Panc1 (cell line): ENCODE results near the gene TCF15. TPM values are rescaled to one million over a fixed set of nuclear protein-coding genes. Genes with fewer than 3 reads are reported as not detected.

ENCODE experiments used
- ATAC-seq: fragments of 200-7000 bp; cut with Tn5 transposase; 2 replicates; pipeline ENCODE4 v1.9.1; 2020; ENCODE audit warnings: mild to moderate bottlenecking, moderate library complexity
- BruUV-seq: library from RNA; stranded (reverse); fragments of 400-500 nt; replicated peaks from 2 replicates; lab custom pipeline; 2021; lab: Mats Ljungman, UMichigan
- CTCF ChIA-PET: fragments of 300-600 bp; sonication (Branson Sonifier 250); formaldehyde crosslinking; loops from one replicate; lab custom pipeline; 2022; ENCODE audit warnings: antibody characterized with exemption; lab: Charles Lee
- POLR2A ChIA-PET: fragments of 300-600 bp; sonication (Branson Sonifier 250); formaldehyde crosslinking; loops from one replicate; lab custom pipeline; 2022; ENCODE audit warnings: antibody characterized with exemption; lab: Charles Lee
- DNase-seq: peaks from one replicate; pipeline ENCODE4 v3.0.0-alpha.2; 2010; ENCODE audit warnings: low read depth, low spot score
- H3K27ac ChIP-seq: 2 replicates; pipeline ENCODE4 v1.5.1; 2011; ENCODE audit warnings: mild to moderate bottlenecking, low read length, inconsistent platforms
- H3K27me3 ChIP-seq: fragments of 200-500 bp; sonication (Bioruptor generic); 2 replicates; pipeline ENCODE4 v1.6.0; 2014; ENCODE audit warnings: low read length, inconsistent platforms; ENCODE audit not compliant: control insufficient read depth, insufficient read depth
- H3K36me3 ChIP-seq: fragments of 200-500 bp; sonication (Bioruptor generic); 2 replicates; pipeline ENCODE4 v1.5.1; 2014; ENCODE audit warnings: inconsistent platforms, mild to moderate bottlenecking, low read length, moderate library complexity; ENCODE audit not compliant: control insufficient read depth, insufficient read depth
- H3K4me1 ChIP-seq: 2 replicates; pipeline ENCODE4 v1.5.1; 2011; ENCODE audit warnings: inconsistent platforms, mild to moderate bottlenecking, low read length, moderate library complexity; ENCODE audit not compliant: control insufficient read depth, insufficient read depth
- H3K4me3 ChIP-seq, 2 experiments: 2 replicates each; pipeline ENCODE4 v1.5.1; 2011 to 2012; ENCODE audit warnings: low read depth in 2 of 2, low read length in 2 of 2, mild to moderate bottlenecking in 2 of 2, inconsistent platforms in 1 of 2, moderate library complexity in 1 of 2
- H3K9me3 ChIP-seq: fragments of 200-500 bp; sonication (Bioruptor generic); 2 replicates; pipeline ENCODE4 v1.5.1; 2014; ENCODE audit warnings: low read depth, mild to moderate bottlenecking, inconsistent platforms, low read length, moderate library complexity; ENCODE audit not compliant: control insufficient read depth, insufficient read depth
- CTCF ChIP-seq: fragments of 450-650 bp; IDR thresholded peaks from 2 replicates; pipeline ENCODE4 v1.5.1; 2017; ENCODE audit warnings: mild to moderate bottlenecking
- POLR2AphosphoS5 ChIP-seq: IDR thresholded peaks from 2 replicates; pipeline ENCODE4 v1.6.1; 2012; ENCODE audit warnings: mild to moderate bottlenecking, low read depth, low read length, moderate library complexity
- REST ChIP-seq, 2 experiments: IDR thresholded peaks; 2 replicates each; pipeline ENCODE4 v1.6.1; 2011 to 2012; ENCODE audit warnings: low read depth in 2 of 2, control low read depth in 1 of 2, low read length in 1 of 2, mild to moderate bottlenecking in 1 of 2, moderate library complexity in 1 of 2; ENCODE audit not compliant: insufficient read depth in 1 of 2
- SIN3A ChIP-seq: IDR thresholded peaks from 2 replicates; pipeline ENCODE4 v1.6.1; 2012; ENCODE audit warnings: low read depth, mild to moderate bottlenecking, low read length, moderate library complexity, borderline replicate concordance; ENCODE audit not compliant: insufficient read depth
- TCF7L2 ChIP-seq: IDR thresholded peaks from 2 replicates; pipeline ENCODE4 v1.6.1; 2011; ENCODE audit warnings: mild to moderate bottlenecking, low read depth, low read length, inconsistent platforms
- in situ Hi-C: cut with HindIII; loops from 2 replicates; pipeline ENCODE4 v1.10.0; 2016; ENCODE audit warnings: low sequenced_read_pairs, low pct_unique_long_range_greater_than_20kb
- intact Hi-C: fragments of 100-400 bp; cut with micrococcal nuclease; formaldehyde crosslinking; loops from one replicate; pipeline ENCODE4 v1.10.0; 2022; ENCODE audit not compliant: unreplicated experiment
- total RNA-seq: library from RNA; stranded (reverse); gene quantifications from one replicate; pipeline ENCODE4 v1.2.1, GENCODE V29; 2021; ENCODE audit not compliant: unreplicated experiment

Gene TCF15
- total RNA-seq, 1 experiment from 2014 or later: not detected

GRCh38 chr20:650281-650680 is 40.2 kb upstream of the TCF15 start:
- in situ Hi-C loops (no loop called here), intact Hi-C loops (no loop called here)
- no peak for TF ChIP-seq TCF7L2
- no peak for TF ChIP-seq REST (IDR thresholded peaks at IDR 0.05; ENCODE audit: insufficient read depth in 1 of 2, low read depth in 2 of 2, low read length in 1 of 2)
- TF ChIP-seq CTCF: no peak
- no peak for TF ChIP-seq SIN3A
- no peak for TF ChIP-seq POLR2AphosphoS5
- ChIA-PET POLR2A (no interaction called here), CTCF (no interaction called here)
- Histone ChIP-seq H3K4me3 (no peak overlapping the region), H3K4me1 (peaks cover 26% of the 10 kb centered on the region), H3K27ac (no peak overlapping the region), H3K27me3 (no peaks in the 10 kb centered on the region), H3K9me3 (peaks cover 5% of the 10 kb centered on the region; the same call in 1 of the 2 replicates), H3K36me3 (peaks cover 5% of the 10 kb centered on the region; the same call in 1 of the 2 replicates)
- DNase-seq (no peak), ATAC-seq (no peak)
- no TSS peak for BruUV-seq

- POLR2A ChIA-PET: no interaction called here
- H3K27me3 ChIP-seq: no peaks in the 10 kb centered on the region
- intact Hi-C loops: no loop called here
- ATAC-seq (no peak), DNase-seq (no peak)
- no peak for TF ChIP-seq POLR2AphosphoS5
- no peak for TF ChIP-seq REST (IDR thresholded peaks at IDR 0.05; ENCODE audit: insufficient read depth in 1 of 2, low read depth in 2 of 2, low read length in 1 of 2)
- TF ChIP-seq SIN3A: no peak
- no peak for TF ChIP-seq TCF7L2
- no peak for TF ChIP-seq CTCF
- H3K4me3 ChIP-seq: no peak overlapping the region
- peaks cover 3% of the 10 kb centered on the region; the same call in 1 of the 2 replicates for H3K36me3 ChIP-seq
- peaks cover 5% of the 10 kb centered on the region; the same call in 1 of the 2 replicates for H3K9me3 ChIP-seq
- in situ Hi-C loops: no loop called here
- no peak overlapping the region for H3K27ac ChIP-seq
- no TSS peak for BruUV-seq
- CTCF ChIA-PET: no interaction called here
- H3K4me1 ChIP-seq: peaks cover 20% of the 10 kb centered on the region
Measured at GRCh38 chr20:647479-648019, 37.4 kb upstream of the TCF15 start.
